NCI-H2107 (cell line): Measurements from ENCODE around the gene LPGAT1.
"Not testable (repeated sequence)": the region's sequence is repeated elsewhere in the genome, so short reads cannot be mapped to it uniquely, and the experiment has no call there.

Source experiments
- DNase-seq: peaks from one replicate; lab custom pipeline; 2025; lab: John Stamatoyannopoulos, UW

LPGAT1 gene

GRCh38 chr1:211704543-211704942, 126.0 kb downstream of the LPGAT1 start:
- DNase-seq: no peak

GRCh38 chr1:211703812-211704537, 126.6 kb downstream of the LPGAT1 start:
- DNase-seq: peak; percentile 85

GRCh38 chr1:211701733-211702132, 128.8 kb downstream of the LPGAT1 start:
- DNase-seq: no peak

- no peak for DNase-seq
Measured at GRCh38 chr1:211699059-211699458, 131.5 kb downstream of the LPGAT1 start.

- peak; percentile 86 for DNase-seq
Measured at GRCh38 chr1:211698161-211699026, 132.2 kb downstream of the LPGAT1 start.

- DNase-seq: peak; percentile 52
Measured at GRCh38 chr1:211697356-211697755, 133.2 kb downstream of the LPGAT1 start.

GRCh38 chr1:211695135-211695816, 135.3 kb downstream of the LPGAT1 start:
- no peak for DNase-seq

GRCh38 chr1:211693911-211694310, 136.7 kb downstream of the LPGAT1 start:
- DNase-seq: not testable (repeated sequence)
